Mucosa of descending colon (tissue), 3 donors: ENCODE results near the gene PHAF1. TPM values are rescaled to one million over a fixed set of nuclear protein-coding genes. Genes with fewer than 3 reads are reported as not detected.

Experiments used
- ATAC-seq: fragments of 200-7000 bp; cut with Tn5 transposase; one replicate; pipeline ENCODE4 v1.9.1; 2020; ENCODE audit warnings: mild to moderate bottlenecking, moderate library complexity
- DNase-seq, 3 donors: peaks; one replicate each; pipeline ENCODE4 v3.0.0-alpha.2; 2020
- H3K36me3 ChIP-seq: fragments of 200-600 bp; one replicate; pipeline ENCODE4 v1.8.0; 2021; ENCODE audit warnings: low read depth, mild to moderate bottlenecking
- H3K4me1 ChIP-seq: fragments of 200-600 bp; one replicate; pipeline ENCODE4 v1.8.0; 2021; ENCODE audit warnings: low read depth, mild to moderate bottlenecking
- H3K4me3 ChIP-seq: fragments of 200-600 bp; one replicate; pipeline ENCODE4 v1.8.0; 2021; ENCODE audit warnings: mild to moderate bottlenecking
- H3K9me3 ChIP-seq: fragments of 200-600 bp; one replicate; pipeline ENCODE4 v1.8.0; 2021; ENCODE audit warnings: mild to moderate bottlenecking
- intact Hi-C, 2 donors: fragments of 100-400 bp; cut with DNase I in 1 of 2; cut with micrococcal nuclease in 1 of 2; formaldehyde crosslinking; loops; one replicate each; pipeline versions ENCODE4 v1.11.0 to v1.11.1; 2022; cut with DNase I, micrococcal nuclease
- total RNA-seq, 3 donors: library from RNA; stranded (reverse); fragmentation: NEBNext Ultra II Directional in 2 of 3; extraction: Animal tissue kit (Norgen Biotek cat#: 25700) in 2 of 3; gene quantifications; one replicate each; pipeline versions ENCODE4 v1.2.1 to v1.2.4, GENCODE V29; 2021 to 2023
- TF ChIP-seq, protein P1 (sequence below): fragments of 200-600 bp; IDR thresholded peaks from one replicate; pipeline ENCODE4 v1.8.0; 2022; ENCODE audit warnings: antibody characterized with exemption, mild to moderate bottlenecking
- donor health status: DM: no; HTN: no; CAD: no; lungs with moderate emphysema.
- donor health status: DM: no; HTN: no; CAD: no.
- donor health status: DM: no; HTN: yes; CAD: no.

Gene PHAF1
- total RNA-seq, 3 donors from 2014 or later = 13.3 to 15.7 (median 13.6) TPM

- Histone ChIP-seq H3K36me3 (no peaks in the 10 kb centered on the region), H3K4me3 (no peak overlapping the region), H3K4me1 (no peaks in the 10 kb centered on the region), H3K9me3 (no peaks in the 10 kb centered on the region)
- DNase-seq (no peak), ATAC-seq (no peak)
- TF ChIP-seq, protein P1, sequence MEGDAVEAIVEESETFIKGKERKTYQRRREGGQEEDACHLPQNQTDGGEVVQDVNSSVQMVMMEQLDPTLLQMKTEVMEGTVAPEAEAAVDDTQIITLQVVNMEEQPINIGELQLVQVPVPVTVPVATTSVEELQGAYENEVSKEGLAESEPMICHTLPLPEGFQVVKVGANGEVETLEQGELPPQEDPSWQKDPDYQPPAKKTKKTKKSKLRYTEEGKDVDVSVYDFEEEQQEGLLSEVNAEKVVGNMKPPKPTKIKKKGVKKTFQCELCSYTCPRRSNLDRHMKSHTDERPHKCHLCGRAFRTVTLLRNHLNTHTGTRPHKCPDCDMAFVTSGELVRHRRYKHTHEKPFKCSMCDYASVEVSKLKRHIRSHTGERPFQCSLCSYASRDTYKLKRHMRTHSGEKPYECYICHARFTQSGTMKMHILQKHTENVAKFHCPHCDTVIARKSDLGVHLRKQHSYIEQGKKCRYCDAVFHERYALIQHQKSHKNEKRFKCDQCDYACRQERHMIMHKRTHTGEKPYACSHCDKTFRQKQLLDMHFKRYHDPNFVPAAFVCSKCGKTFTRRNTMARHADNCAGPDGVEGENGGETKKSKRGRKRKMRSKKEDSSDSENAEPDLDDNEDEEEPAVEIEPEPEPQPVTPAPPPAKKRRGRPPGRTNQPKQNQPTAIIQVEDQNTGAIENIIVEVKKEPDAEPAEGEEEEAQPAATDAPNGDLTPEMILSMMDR = no peak
- intact Hi-C loops = no loop called here
Measured at GRCh38 chr16:67087803-67088202, 21.9 kb upstream of the PHAF1 start.

- TF ChIP-seq, protein P1 = no peak
- intact Hi-C loops = no loop called here
- no peak for ATAC-seq
- Histone ChIP-seq H3K4me3 (no peak overlapping the region), H3K9me3 (no peaks in the 10 kb centered on the region), H3K36me3 (no peaks in the 10 kb centered on the region), H3K4me1 (no peaks in the 10 kb centered on the region)
- DNase-seq = no peak
Measured at GRCh38 chr16:67088551-67088950, 21.2 kb upstream of the PHAF1 start.

DNA sequence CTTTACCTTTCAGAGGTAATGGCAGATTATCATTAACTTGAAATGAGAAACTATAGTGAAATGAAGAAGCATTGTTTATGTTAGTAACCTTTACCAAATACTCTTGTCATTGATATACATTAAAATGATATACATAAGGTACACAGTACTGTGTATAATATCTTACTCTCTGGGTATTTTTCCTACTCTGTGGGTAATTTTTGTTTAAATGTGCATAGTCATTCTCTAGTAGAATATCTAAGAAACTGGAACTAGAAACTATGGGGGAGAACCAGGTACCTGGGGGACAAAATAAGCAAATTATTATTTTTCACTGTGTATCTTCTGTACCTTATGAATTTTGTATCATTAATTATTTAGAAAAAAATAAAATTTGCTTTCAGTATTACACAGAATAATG is 20.6 kb upstream of the PHAF1 start:
- intact Hi-C loops = no loop called here
- no peaks in the 10 kb centered on the region for H3K36me3 ChIP-seq
- no peak overlapping the region for H3K4me3 ChIP-seq
- no peak for ATAC-seq
- DNase-seq = no peak
- H3K4me1 ChIP-seq = no peaks in the 10 kb centered on the region
- H3K9me3 ChIP-seq = no peaks in the 10 kb centered on the region
- TF ChIP-seq, protein P1 = no peak

- H3K36me3 ChIP-seq = no peaks in the 10 kb centered on the region
- ATAC-seq (no peak), DNase-seq (no peak)
- H3K9me3 ChIP-seq = no peaks in the 10 kb centered on the region
- no peak overlapping the region for H3K4me3 ChIP-seq
- H3K4me1 ChIP-seq = no peaks in the 10 kb centered on the region
- intact Hi-C loops = no loop called here
- TF ChIP-seq, protein P1 = no peak
Measured at GRCh38 chr16:67091906-67092566, 17.7 kb upstream of the PHAF1 start.

- H3K4me1 ChIP-seq = no peaks in the 10 kb centered on the region
- intact Hi-C loops = no loop called here
- H3K4me3 ChIP-seq = no peak overlapping the region
- DNase-seq (no peak), ATAC-seq (no peak)
- no peaks in the 10 kb centered on the region for H3K9me3 ChIP-seq
- H3K36me3 ChIP-seq = no peaks in the 10 kb centered on the region
- TF ChIP-seq, protein P1 = no peak
Measured at GRCh38 chr16:67093098-67093726, 16.5 kb upstream of the PHAF1 start.
